COLO668 (cell line): Measurements from ENCODE around the gene CFAP161.

ENCODE experiments used
- DNase-seq: peaks from one replicate; lab custom pipeline; 2025; ENCODE audit not compliant: unreplicated experiment; lab: John Stamatoyannopoulos, UW

Gene CFAP161

DNA sequence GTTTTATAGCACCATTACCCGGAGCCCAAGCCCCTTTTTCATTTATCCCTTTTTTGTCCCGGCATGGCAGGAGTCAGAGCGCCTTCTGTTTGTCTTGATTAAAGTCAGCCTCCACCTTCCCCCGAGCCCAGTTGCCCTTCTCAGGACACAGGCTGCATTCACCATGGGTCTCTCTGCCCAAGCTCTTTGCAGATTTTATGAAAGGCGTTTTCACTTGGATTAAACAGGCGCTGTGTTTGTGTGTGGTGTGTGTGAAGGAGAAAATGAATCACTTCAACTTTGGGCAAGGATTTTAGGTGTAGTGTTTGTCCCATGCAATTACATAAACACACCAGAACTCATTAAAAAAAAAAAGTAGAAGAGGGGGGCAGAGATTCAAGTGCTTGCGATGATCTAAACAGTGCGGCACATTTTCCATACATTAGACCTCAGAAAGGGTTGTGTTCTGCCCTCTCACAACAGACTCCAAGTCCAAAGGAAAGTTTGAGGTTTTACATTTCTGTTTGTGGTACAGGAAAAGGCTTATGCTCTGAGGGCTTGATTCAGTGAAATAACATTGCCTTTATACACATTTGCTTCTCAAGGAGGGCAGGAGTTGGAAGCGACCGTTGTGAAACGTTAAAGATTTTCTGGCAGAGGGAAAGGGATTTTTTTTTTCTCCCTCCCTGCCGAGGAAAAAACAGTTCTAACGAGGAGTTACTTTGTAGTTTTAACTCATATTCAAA, 48.1 kb downstream of the CFAP161 start:
- no peak for DNase-seq

DNA sequence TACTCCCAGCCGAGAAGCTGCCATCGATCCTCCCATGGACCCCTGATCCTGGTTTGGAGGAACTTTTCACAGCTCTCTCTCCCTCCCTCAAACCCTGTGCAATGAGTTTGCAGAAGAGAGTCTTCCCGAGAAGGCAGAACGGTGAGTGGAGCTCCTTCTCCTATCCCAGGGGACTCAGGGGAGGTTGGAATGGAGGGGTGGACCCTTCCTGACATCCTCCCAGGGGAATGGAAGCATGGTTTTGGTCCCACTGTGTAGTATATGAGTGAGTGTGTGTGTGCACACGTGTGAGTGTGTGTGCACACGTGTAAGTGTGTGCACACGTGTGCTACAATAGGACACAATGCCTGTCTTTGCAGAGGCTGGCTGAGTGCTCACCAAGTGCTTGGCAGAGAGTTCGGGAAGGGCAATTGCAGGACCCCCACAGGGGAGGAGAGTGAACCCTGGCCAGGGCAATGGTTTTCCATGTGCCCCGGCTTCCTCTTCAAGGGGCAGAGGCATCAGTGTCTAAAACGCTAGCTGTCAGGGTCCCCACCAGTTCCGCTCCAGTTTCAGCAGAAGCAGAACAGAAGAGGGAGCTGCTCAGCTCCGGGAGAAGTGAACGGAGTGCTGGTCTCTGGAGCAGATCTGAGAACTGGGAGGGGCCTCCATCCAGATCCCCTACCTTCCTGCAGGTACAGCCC, 48.8 kb downstream of the CFAP161 start:
- no peak for DNase-seq

GRCh38 chr15:81183439-81183775, 49.3 kb downstream of the CFAP161 start:
- no peak for DNase-seq

GRCh38 chr15:81184188-81184587, 50.1 kb downstream of the CFAP161 start:
- no peak for DNase-seq

DNA sequence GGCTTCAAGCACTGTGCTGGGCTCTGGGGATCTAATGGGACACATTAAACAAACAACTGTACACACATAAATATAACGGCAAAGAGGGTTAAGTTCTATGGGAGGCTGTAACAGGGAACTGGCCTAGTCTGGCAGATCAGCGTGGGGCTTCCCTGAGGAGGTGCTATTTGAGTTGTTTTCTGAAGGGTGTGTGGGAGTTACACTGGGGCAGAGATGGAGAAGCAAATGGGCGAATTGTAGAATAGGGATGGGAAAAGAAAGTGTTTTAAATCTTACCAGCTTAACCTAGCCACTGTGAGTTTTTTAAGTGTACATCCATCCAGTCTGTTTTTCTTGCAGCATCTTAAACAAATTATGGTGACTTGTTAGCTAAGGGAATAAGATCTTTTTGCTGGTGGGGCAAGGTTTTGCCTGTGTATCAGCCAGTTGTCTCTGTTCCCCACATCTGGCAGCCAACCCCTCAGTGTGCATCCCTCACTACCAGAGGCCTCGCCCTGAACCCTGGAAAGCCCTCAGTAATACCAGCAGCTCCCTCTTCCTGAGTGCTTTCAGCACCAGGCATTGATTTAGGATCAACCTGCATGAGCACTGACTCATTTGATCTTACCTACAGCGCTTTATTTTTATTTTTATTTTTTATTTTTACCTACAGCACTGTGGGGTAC, 51.7 kb downstream of the CFAP161 start:
- DNase-seq: no peak

- DNase-seq: no peak
These were observed 54.3 kb downstream of the CFAP161 start for GRCh38 chr15:81188354-81188753.

GRCh38 chr15:81189583-81190283, 55.7 kb downstream of the CFAP161 start:
- no peak for DNase-seq

- no peak for DNase-seq
These were observed 56.9 kb downstream of the CFAP161 start for GRCh38 chr15:81190922-81191507.

GRCh38 chr15:81191701-81192100, 57.6 kb downstream of the CFAP161 start:
- DNase-seq: no peak

DNA sequence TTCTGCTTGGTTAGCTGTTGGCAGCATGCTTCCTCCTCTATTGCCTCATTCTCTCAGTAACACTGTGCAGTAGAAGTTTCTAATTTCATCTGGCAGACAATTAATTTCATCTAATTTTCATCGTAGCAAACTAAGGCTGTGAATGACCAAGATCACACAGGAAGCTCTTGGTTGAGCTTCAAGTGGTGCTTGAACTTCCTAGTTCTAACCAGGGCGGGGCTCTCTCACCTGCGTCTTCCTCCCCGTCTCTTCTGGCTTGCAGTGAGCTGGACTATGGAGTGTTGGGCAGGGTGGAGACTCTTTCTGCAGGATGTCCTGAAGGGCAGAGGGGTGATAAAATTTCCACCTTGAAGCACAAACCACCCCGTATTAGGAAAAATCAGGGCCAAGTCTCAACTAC, 60.7 kb downstream of the CFAP161 start:
- no peak for DNase-seq

GRCh38 chr15:81195339-81195864, 61.3 kb downstream of the CFAP161 start:
- no peak for DNase-seq

DNA sequence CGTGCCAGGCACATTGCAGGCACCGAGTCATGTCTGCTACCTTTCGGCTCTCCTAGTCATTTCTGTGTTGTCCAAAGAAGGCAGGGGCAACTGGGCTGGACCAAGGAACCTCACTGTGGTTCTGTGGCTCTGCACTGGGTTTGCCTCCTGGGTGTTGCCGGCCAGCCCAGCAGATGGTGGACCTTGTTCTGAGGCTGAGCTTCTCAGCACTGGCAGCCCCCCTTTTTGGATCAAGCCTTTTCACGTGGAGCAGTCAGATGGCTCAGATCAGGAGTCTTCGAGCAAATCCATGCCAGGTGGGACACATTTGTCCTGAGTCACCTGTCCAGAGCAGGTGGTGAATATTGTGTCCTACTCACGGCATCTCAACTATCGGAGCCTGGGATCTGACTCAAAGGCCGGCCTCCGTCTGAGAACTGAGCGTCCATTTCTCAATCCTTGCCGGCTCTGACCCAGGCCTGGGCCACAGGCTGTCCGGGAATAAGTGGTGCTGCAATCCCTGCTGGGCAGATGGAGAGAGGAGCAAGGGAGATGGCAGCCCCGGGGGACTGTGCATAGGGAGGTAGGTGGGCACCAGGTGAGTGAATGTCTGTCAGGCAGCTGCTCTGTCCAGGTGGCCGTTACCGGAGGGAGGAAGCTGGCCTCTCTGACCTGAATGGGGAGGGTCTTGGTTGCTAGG, 62.6 kb downstream of the CFAP161 start, which contains the start of gene IL16:
Gene IL16 (plus strand): TSS at position 304 of the 679 bp plus-strand sequence. CDS start 28,521 bp downstream, outside the sequence.
- no peak for DNase-seq

- no peak for DNase-seq
These were observed 63.2 kb downstream of the CFAP161 start for GRCh38 chr15:81197255-81197630.

DNA sequence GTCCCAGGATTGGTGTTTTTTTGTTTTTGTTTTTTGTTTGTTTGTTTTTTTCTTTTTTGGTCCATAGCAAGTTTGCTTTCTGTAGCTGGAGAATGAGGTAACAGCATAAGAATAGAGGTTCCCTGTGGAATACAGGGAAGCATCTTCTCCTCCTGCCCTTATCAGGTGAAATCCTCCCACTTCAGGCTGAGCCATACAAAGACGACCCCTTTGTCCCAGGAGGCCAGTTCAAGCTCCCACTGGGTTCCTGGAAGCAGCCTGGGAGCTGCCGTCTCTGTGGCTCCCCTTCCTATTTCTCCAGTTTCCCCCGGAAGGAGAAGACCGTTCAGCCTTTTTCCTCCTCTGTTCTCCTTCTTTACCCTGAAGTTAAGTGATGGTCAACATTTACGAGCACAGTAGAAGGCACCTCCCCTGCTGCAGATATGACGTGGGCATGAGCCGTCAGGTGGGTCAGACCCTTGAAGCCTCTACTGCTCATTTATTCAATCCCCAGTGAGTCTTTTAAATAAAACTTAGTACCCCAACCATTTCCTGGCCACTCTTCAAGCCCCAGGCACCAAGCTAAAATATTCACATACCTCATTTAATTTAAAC, 63.7 kb downstream of the CFAP161 start:
- DNase-seq: no peak
